PC-3 (cell line): ENCODE measurements around the gene PRR36.

Experiments used
- EZH2phosphoT487 ChIP-seq: fragments of 300-600 bp; sonication (generic); IDR thresholded peaks from 2 replicates; pipeline ENCODE4 v1.6.1; 2018; ENCODE audit warnings: mild to moderate bottlenecking, antibody characterized with exemption, low read length, borderline replicate concordance
- TF ChIP-seq, protein P1 (sequence below): fragments of 300-600 bp; sonication (generic); conservative IDR thresholded peaks from 2 replicates; pipeline ENCODE4 v1.5.1; 2017; ENCODE audit warnings: antibody characterized with exemption, low read depth, mild to moderate bottlenecking, low read length

DNA sequence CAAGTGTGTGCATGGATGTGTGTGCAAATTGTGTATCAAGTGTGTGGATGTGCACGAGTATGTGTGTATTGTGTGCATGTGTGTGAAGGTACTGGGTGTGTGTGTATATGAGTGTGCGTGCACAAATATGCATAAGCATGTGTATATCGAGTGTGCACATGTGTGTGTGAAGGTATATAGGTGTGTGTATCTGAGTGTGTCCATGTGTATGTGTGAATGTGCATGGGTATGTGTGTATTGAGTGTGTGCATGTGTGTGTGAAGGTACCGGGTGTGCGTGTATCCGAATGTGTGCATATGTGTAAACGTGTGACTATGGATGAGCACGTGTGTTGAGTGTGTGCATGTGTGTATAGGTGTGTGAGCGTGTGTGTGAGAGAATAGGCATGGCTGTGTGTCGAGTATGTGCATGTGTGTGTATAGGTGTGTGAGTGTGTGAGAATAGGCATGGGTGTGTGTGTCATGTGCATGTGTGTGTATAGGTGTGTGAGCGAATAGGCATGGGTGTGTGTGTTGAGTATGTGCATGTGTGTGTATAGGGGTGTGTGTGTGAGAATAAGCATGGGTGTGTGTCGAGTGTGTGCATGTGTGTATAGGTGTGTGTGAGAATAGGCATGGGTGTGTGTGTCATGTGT, 31.4 kb downstream of the PRR36 start:
- TF ChIP-seq EZH2phosphoT487, result no peak
- TF ChIP-seq, protein P1, sequence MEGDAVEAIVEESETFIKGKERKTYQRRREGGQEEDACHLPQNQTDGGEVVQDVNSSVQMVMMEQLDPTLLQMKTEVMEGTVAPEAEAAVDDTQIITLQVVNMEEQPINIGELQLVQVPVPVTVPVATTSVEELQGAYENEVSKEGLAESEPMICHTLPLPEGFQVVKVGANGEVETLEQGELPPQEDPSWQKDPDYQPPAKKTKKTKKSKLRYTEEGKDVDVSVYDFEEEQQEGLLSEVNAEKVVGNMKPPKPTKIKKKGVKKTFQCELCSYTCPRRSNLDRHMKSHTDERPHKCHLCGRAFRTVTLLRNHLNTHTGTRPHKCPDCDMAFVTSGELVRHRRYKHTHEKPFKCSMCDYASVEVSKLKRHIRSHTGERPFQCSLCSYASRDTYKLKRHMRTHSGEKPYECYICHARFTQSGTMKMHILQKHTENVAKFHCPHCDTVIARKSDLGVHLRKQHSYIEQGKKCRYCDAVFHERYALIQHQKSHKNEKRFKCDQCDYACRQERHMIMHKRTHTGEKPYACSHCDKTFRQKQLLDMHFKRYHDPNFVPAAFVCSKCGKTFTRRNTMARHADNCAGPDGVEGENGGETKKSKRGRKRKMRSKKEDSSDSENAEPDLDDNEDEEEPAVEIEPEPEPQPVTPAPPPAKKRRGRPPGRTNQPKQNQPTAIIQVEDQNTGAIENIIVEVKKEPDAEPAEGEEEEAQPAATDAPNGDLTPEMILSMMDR, result no peak
